ENCODE results near the gene ATP10B. TPM values are rescaled to one million over a fixed set of nuclear protein-coding genes. Genes with fewer than 3 reads are reported as not detected.

ATP10B gene
- polyA plus RNA-seq, 1 donor (not counting 4 experiments of a cell fraction or from before 2014, with no cell fraction given) = 0.25 TPM

DNA sequence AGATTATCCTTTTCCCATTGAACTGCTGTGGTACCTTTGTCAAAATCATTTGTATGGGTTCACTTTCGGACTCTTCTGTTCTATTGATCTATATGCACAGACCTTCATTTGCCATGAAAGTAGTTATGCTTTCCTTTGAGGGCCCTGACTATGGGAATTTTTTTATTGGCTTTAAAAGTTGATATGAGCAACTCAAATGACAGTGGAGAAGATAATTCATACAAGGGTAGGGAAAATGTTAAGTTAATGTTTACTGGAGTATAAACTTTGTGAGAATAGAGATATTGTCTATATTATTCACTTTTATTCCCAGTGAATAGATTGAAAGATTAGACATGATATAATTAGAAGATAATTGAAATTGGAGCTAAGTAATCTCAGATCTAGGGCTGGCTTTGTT lies 94.8 kb downstream of the ATP10B start:
- no peak for FAIRE-seq
- Histone ChIP-seq H3K36me3 (ENCODE audit: control insufficient read depth in 2 of 2, extremely low read depth in 1 of 2, insufficient read depth in 2 of 2, low read length in 2 of 2) (no peaks in the 10 kb centered on the region), H3K4me3 (ENCODE audit: control insufficient read depth in 2 of 3, extremely low read depth in 1 of 3, insufficient read depth in 2 of 3, low read depth in 1 of 3, low read length in 3 of 3) (no peak overlapping the region), H2AFZ (ENCODE audit: control insufficient read depth, low read length) (no peak overlapping the region), H3K4me2 (ENCODE audit: control insufficient read depth, extremely low read depth, insufficient read depth, low read depth, low read length) (no peak overlapping the region), H3K27me3 (ENCODE audit: control insufficient read depth, extremely low read depth, insufficient read depth, low read length) (no peaks in the 10 kb centered on the region), H3K9me3 (ENCODE audit: control insufficient read depth, low read depth, low read length) (no peaks in the 10 kb centered on the region), H3K79me2 (ENCODE audit: control insufficient read depth, insufficient read depth, low read length) (no peaks in the 10 kb centered on the region), H4K20me1 (ENCODE audit: control insufficient read depth, extremely low read depth, insufficient read depth, low read length) (no peaks in the 10 kb centered on the region), H3K9ac (ENCODE audit: control insufficient read depth, extremely low read depth, insufficient read depth, low read length) (no peak overlapping the region), H3K4me1 (ENCODE audit: control insufficient read depth, extremely low read depth, insufficient read depth, low read length) (no peaks in the 10 kb centered on the region), H3K9me1 (ENCODE audit: control insufficient read depth, extremely low read depth, insufficient read depth, low read length) (no peaks in the 10 kb centered on the region), H3K27ac (ENCODE audit: control insufficient read depth, insufficient read depth, low read length) (no peak overlapping the region)
- dilution Hi-C loops (cut with MboI; ENCODE audit: extremely low pct_ligation_motif_present, low sequenced_read_pairs) = no loop called here
- TF ChIP-seq EZH2 (IDR thresholded peaks at IDR 0.05; ENCODE audit: low read length) = no peak
- TF ChIP-seq, protein P1, sequence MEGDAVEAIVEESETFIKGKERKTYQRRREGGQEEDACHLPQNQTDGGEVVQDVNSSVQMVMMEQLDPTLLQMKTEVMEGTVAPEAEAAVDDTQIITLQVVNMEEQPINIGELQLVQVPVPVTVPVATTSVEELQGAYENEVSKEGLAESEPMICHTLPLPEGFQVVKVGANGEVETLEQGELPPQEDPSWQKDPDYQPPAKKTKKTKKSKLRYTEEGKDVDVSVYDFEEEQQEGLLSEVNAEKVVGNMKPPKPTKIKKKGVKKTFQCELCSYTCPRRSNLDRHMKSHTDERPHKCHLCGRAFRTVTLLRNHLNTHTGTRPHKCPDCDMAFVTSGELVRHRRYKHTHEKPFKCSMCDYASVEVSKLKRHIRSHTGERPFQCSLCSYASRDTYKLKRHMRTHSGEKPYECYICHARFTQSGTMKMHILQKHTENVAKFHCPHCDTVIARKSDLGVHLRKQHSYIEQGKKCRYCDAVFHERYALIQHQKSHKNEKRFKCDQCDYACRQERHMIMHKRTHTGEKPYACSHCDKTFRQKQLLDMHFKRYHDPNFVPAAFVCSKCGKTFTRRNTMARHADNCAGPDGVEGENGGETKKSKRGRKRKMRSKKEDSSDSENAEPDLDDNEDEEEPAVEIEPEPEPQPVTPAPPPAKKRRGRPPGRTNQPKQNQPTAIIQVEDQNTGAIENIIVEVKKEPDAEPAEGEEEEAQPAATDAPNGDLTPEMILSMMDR (optimal IDR thresholded peaks at IDR 0.05 in 1 of 3, IDR thresholded peaks at IDR 0.05 in 1 of 3, conservative IDR thresholded peaks at IDR 0.05 in 1 of 3; ENCODE audit: extremely low read depth in 1 of 3, insufficient read depth in 2 of 3, low read length in 3 of 3) = no peak
- no peak for DNase-seq (ENCODE audit: low read depth, low spot score)

DNA sequence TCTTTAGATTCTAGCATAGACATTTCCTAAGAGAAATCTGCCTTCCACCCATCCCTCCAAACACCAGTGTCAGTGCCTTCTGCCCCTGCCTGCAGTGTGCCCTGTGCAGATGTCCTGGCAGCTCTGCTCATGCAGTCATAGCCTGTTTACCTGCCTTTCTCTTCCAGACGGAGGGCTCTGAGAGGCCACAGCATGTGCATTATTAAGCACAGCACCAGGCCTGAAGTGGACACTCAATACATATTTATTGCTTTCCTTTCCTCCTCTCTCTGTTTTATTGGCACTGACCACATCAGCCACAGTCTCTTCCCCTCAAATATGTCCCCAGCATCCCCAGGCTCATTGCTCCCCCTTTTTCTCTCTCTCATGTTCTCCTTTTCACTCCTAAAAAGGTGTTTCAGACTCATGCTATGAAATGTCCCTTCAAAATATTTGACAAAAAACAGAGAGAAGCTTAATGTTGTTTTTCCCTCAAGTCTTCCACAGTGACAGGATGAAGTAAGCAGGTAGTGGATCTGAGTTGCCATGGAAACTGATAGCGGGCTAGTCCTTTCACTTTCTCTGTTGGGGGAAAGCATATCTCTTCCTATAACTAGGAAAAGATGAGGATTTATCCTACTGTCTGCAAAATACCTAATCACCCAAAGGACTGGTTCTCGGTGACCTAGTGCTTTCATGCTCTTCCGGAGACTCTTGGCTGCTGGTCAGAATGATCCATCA lies 100.9 kb downstream of the ATP10B start:
- Histone ChIP-seq H3K79me2 (ENCODE audit: control insufficient read depth, insufficient read depth, low read length) (no peaks in the 10 kb centered on the region), H3K4me2 (ENCODE audit: control insufficient read depth, extremely low read depth, insufficient read depth, low read depth, low read length) (no peak overlapping the region), H4K20me1 (ENCODE audit: control insufficient read depth, extremely low read depth, insufficient read depth, low read length) (no peaks in the 10 kb centered on the region), H3K9me1 (ENCODE audit: control insufficient read depth, extremely low read depth, insufficient read depth, low read length) (no peaks in the 10 kb centered on the region), H3K36me3 (ENCODE audit: control insufficient read depth in 2 of 2, extremely low read depth in 1 of 2, insufficient read depth in 2 of 2, low read length in 2 of 2) (no peaks in the 10 kb centered on the region), H3K9ac (ENCODE audit: control insufficient read depth, extremely low read depth, insufficient read depth, low read length) (no peak overlapping the region), H3K4me1 (ENCODE audit: control insufficient read depth, extremely low read depth, insufficient read depth, low read length) (no peaks in the 10 kb centered on the region), H3K9me3 (ENCODE audit: control insufficient read depth, low read depth, low read length) (no peaks in the 10 kb centered on the region), H3K27me3 (ENCODE audit: control insufficient read depth, extremely low read depth, insufficient read depth, low read length) (no peaks in the 10 kb centered on the region), H2AFZ (ENCODE audit: control insufficient read depth, low read length) (no peak overlapping the region), H3K4me3 (ENCODE audit: control insufficient read depth in 2 of 3, extremely low read depth in 1 of 3, insufficient read depth in 2 of 3, low read depth in 1 of 3, low read length in 3 of 3) (no peak overlapping the region), H3K27ac (ENCODE audit: control insufficient read depth, insufficient read depth, low read length) (no peak overlapping the region)
- FAIRE-seq (no peak), DNase-seq (ENCODE audit: low read depth, low spot score) (no peak)
- dilution Hi-C loops (cut with MboI; ENCODE audit: extremely low pct_ligation_motif_present, low sequenced_read_pairs) = no loop called here
- TF ChIP-seq EZH2 (IDR thresholded peaks at IDR 0.05; ENCODE audit: low read length) = no peak
- TF ChIP-seq, protein P1 (optimal IDR thresholded peaks at IDR 0.05 in 1 of 3, IDR thresholded peaks at IDR 0.05 in 1 of 3, conservative IDR thresholded peaks at IDR 0.05 in 1 of 3; ENCODE audit: extremely low read depth in 1 of 3, insufficient read depth in 2 of 3, low read length in 3 of 3) = no peak

All from keratinocyte (primary cell).